Heart right ventricle (tissue), 16 donors: ENCODE measurements around the gene PON1. TPM values are rescaled to one million over a fixed set of nuclear protein-coding genes. Genes with fewer than 3 reads are reported as not detected.

Source experiments
- ATAC-seq, 8 donors: fragments of 200-7000 bp; cut with Tn5 transposase; one replicate each; pipeline ENCODE4 v1.9.1; 2020; ENCODE audit warnings: mild to moderate bottlenecking in 8 of 8, moderate library complexity in 8 of 8, moderate number of reproducible peaks in 1 of 8
- DNase-seq, 2 donors: peaks; one replicate each; pipeline ENCODE4 v3.0.0-alpha.2; 2020
- H3K27ac ChIP-seq, 10 donors: fragments of 200-600 bp; sonication (generic) in 2 of 10; one replicate each; pipeline versions ENCODE4 v1.5.0 to v1.8.0; 2020 to 2022; ENCODE audit warnings: mild to moderate bottlenecking in 3 of 10
- H3K27me3 ChIP-seq, 7 donors: fragments of 200-600 bp; one replicate each; pipeline ENCODE4 v1.8.0; 2021 to 2022; ENCODE audit warnings: mild to moderate bottlenecking in 2 of 7
- H3K36me3 ChIP-seq, 9 donors: fragments of 200-600 bp; sonication (generic) in 1 of 9; one replicate each; pipeline versions ENCODE4 v1.5.0 to v1.8.0; 2020 to 2022; ENCODE audit warnings: mild to moderate bottlenecking in 2 of 9
- H3K4me1 ChIP-seq, 9 donors: fragments of 200-600 bp; sonication (generic) in 1 of 9; one replicate each; pipeline versions ENCODE4 v1.5.0 to v1.8.0; 2020 to 2022; ENCODE audit warnings: mild to moderate bottlenecking in 4 of 9
- H3K4me3 ChIP-seq, 10 donors: fragments of 200-600 bp; sonication (generic) in 2 of 10; one replicate each; pipeline versions ENCODE4 v1.5.0 to v1.8.0; 2020 to 2022; ENCODE audit warnings: mild to moderate bottlenecking in 7 of 10, moderate library complexity in 2 of 10
- H3K9me3 ChIP-seq, 11 donors: fragments of 200-600 bp in 10 of 11; sonication (generic) in 2 of 11; one replicate each; pipeline versions ENCODE4 v1.5.0 to v1.8.0; 2013 to 2022; ENCODE audit warnings: mild to moderate bottlenecking in 2 of 11, control low read depth in 1 of 11, moderate library complexity in 1 of 11
- CTCF ChIP-seq, 9 donors: fragments of 200-600 bp; sonication (generic) in 2 of 9; IDR thresholded peaks; one replicate each; pipeline versions ENCODE4 v1.5.0 to v1.8.0; 2021 to 2022; ENCODE audit warnings: antibody characterized with exemption in 9 of 9, mild to moderate bottlenecking in 5 of 9, moderate library complexity in 1 of 9
- WGBS, 2 donors: extraction: QIAGEN DNeasy Blood & Tissue Kit; methylation state at CpG; one replicate each; pipeline ENCODE4 v1.1.7; 2013; ENCODE audit warnings: inconsistent platforms in 1 of 2; 5-methylcytosine and 5-hydroxymethylcytosine counted together
- intact Hi-C, 10 donors: fragments of 100-400 bp; cut with DNase I; formaldehyde crosslinking; loops; one replicate each; pipeline versions ENCODE4 v1.11.1 to v1.14.2; 2022
- polyA plus RNA-seq, 2 donors: library from polyadenylated mRNA; stranded (reverse); fragments of 200-250 nt; gene quantifications; one replicate each; pipeline ENCODE4 v1.2.3, GENCODE V29; 2013
- total RNA-seq, 10 donors: library from RNA; stranded (reverse); fragmentation: NEBNext Ultra II Directional in 3 of 10; extraction: Animal tissue kit (Norgen Biotek cat#: 25700) in 3 of 10; gene quantifications; one replicate each; pipeline versions ENCODE4 v1.2.1 to v1.2.4, GENCODE V29; 2021 to 2023
- donor health status: Arrhythmogenic right ventricular cardiomyopathy.
- donor health status: ischemic (EF 13 %, LVEDD 7.1; RV severe dilation, severe dysfunction).
- donor health status: healthy with polysubstance abuse.
- donor health status: DM: no; HTN: yes; CAD: no.
- donor health status: DM: no; HTN: no; CAD: no.
- donor health status: ischemic (EF 25% LVEDD 6.9; RV normal size, moderate dysfunction).
- donor health status: ischemic (EF 25% LVEDD 5.7; RV mildly dilated, moderate dysfunction).
- donor health status: healthy.
- donor health status: DM: yes; HTN: yes; CAD: no.
- donor health status: Ischemic cardiomyopathy.
- donor health status: ischemic (EF 35%, LVEDD 5.7; RV mildly dilated, moderate dysfunction).
- donor health status: nonischemic (EF 11% LVEDD 7.7; RV severe dilation, severe dysfunction).
- donor health status: DM: yes; HTN: yes; CAD: no.
- donor health status: PGD.
- donor health status: ischemic (EF 29% LVEDD 5.4; RV normal size, mild dysfunction).
- donor health status: nonischemic (EF 23%, LVEDD 6.1; RV moderate dilation, normal function).

The PON1 gene
- total and polyA plus RNA-seq, 12 donors, result 0.07 to 0.09 TPM; not detected in 10

DNA sequence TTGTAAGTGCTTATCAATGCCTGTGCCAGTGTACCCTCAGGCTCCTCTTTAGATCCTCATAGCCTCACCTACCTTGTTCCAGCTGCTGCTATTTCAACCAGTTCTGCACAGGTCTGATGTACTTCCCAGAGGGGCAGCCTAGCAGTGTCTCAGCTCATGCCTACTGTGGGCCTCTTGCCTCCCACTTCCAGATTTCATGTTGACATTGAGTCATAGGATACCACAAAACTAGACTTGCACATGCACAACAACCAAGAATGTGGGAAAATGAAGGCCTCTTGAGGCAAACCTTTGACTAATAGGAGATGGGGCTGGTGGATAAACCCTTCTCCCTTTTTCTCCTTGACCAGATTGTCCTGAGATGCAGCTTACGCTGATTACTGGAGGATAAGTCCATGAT lies 40.8 kb upstream of the PON1 start:
- Histone ChIP-seq H3K4me1 (no peaks in the 10 kb centered on the region), H3K4me3 (no peak overlapping the region), H3K36me3 (no peaks in the 10 kb centered on the region), H3K27me3 (no peaks in the 10 kb centered on the region), H3K9me3 (no peaks in the 10 kb centered on the region), H3K27ac (no peak overlapping the region)
- WGBS, 2 donors, result 97 to 100% methylated on average over 1 of the region's 1 CpG
- no peak for TF ChIP-seq CTCF (IDR thresholded peaks at IDR 0.05)
- ATAC-seq (no peak), DNase-seq (no peak)
- intact Hi-C loops, result no loop called here

GRCh38 chr7:95357623-95358022 lies 33.3 kb upstream of the PON1 start:
- Histone ChIP-seq H3K36me3 (no peaks in the 10 kb centered on the region), H3K27ac (no peak overlapping the region), H3K4me1 (no peaks in the 10 kb centered on the region), H3K9me3 (peaks cover 0 to 14% (median 4%) of the 10 kb centered on the region in 11 donors), H3K4me3 (no peak overlapping the region), H3K27me3 (no peaks in the 10 kb centered on the region)
- DNase-seq (no peak), ATAC-seq (no peak)
- peak in 2 of 9 donors; percentile 10 to 20 for TF ChIP-seq CTCF (IDR thresholded peaks at IDR 0.05)
- intact Hi-C loops, result loop anchor here in 2 of 10 donors (5.0 to 10.0 kb wide), 2 partner anchors 117 to 120 kb away; no protein-coding TSS in a partner anchor
- WGBS, 2 donors, result 38 to 54% methylated on average over 3 of the region's 3 CpGs

DNA sequence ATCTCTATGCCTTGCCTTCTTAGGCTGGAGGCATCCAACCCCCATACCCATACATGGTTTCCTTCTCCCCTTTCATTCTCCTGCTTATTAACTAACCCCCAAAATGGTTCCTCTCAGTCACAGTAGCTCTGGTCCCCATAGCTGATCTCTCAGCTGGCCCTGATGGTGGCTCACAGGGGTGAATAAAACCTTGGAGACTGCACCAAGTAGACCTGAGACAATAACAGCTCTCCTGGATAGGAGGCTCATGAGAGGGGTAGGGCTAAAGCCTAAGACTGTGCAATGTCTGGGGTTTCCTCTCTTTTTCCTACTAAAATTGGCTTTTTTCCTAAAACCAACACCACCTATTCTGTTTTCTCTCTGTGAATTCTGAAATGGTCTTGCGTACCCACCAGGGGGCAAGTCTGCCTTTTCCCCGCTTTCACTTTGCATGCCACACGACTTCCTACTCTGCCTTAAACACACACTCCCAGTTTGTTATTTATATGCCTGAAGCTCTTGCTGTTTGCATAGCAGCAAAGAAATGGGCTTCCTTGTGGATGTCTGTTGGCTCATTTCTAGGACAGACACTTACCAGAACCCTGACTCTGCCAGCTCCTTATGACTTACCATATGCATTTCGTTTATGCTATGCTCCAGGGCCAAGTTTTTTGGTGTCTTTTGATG lies 18.4 kb upstream of the PON1 start:
- intact Hi-C loops, result loop anchor here in 1 of 10 donors (10.0 kb wide), 1 partner anchor 122 kb away; no protein-coding TSS in a partner anchor
- TF ChIP-seq CTCF (IDR thresholded peaks at IDR 0.05), result no peak
- Histone ChIP-seq H3K27me3 (no peaks in the 10 kb centered on the region), H3K4me1 (no peaks in the 10 kb centered on the region), H3K27ac (no peak overlapping the region), H3K36me3 (no peaks in the 10 kb centered on the region), H3K4me3 (no peak overlapping the region), H3K9me3 (no peaks in the 10 kb centered on the region)
- DNase-seq (no peak), ATAC-seq (no peak)
- 71% methylated on average over 4 of the region's 4 CpGs for WGBS, 2 donors

- DNase-seq (no peak), ATAC-seq (no peak)
- intact Hi-C loops, result loop anchor here in 1 of 10 donors (10.0 kb wide), 1 partner anchor 123 kb away; no protein-coding TSS in a partner anchor
- TF ChIP-seq CTCF (IDR thresholded peaks at IDR 0.05), result no peak
- no peaks in the 10 kb centered on the region for H3K4me1 ChIP-seq
- 92 to 95% methylated on average over 3 of the region's 3 CpGs for WGBS, 2 donors
- no peaks in the 10 kb centered on the region for H3K27me3 ChIP-seq
- H3K9me3 ChIP-seq, result no peaks in the 10 kb centered on the region
- H3K4me3 ChIP-seq, result no peak overlapping the region
- H3K27ac ChIP-seq, result no peak overlapping the region
- H3K36me3 ChIP-seq, result no peaks in the 10 kb centered on the region
Observed at GRCh38 chr7:95342029-95342428, 17.7 kb upstream of the PON1 start.
